GM19328 (cell line): ENCODE data around the gene CSNK1G2.

Source experiments
- ATAC-seq: cut with Tn5 transposase; IDR thresholded peaks from one replicate; pipeline ENCODE4 v1.9.1; 2021; ENCODE audit warnings: mild to moderate bottlenecking, moderate library complexity; ENCODE audit not compliant: unreplicated experiment

The CSNK1G2 gene

GRCh38 chr19:1917926-1918325 lies 23.0 kb upstream of the CSNK1G2 start:
- no peak for ATAC-seq

- ATAC-seq = no peak
Observed at GRCh38 chr19:1918975-1919374, 22.0 kb upstream of the CSNK1G2 start.

GRCh38 chr19:1920644-1921043 lies 20.3 kb upstream of the CSNK1G2 start:
- ATAC-seq = no peak

- no peak for ATAC-seq
Observed at GRCh38 chr19:1921326-1921725, 19.6 kb upstream of the CSNK1G2 start.

GRCh38 chr19:1921825-1922224 lies 19.1 kb upstream of the CSNK1G2 start:
- ATAC-seq = no peak

- ATAC-seq = no peak
Observed at GRCh38 chr19:1922803-1923202, 18.2 kb upstream of the CSNK1G2 start.

GRCh38 chr19:1923319-1923718 lies 17.7 kb upstream of the CSNK1G2 start:
- ATAC-seq = no peak

- ATAC-seq = no peak
Observed at GRCh38 chr19:1924320-1924961, 16.5 kb upstream of the CSNK1G2 start.

- no peak for ATAC-seq
Observed at GRCh38 chr19:1925544-1925943, 15.4 kb upstream of the CSNK1G2 start.

GRCh38 chr19:1929021-1929742 lies 11.8 kb upstream of the CSNK1G2 start:
- ATAC-seq = no peak

GRCh38 chr19:1931445-1931844 lies 9.5 kb upstream of the CSNK1G2 start:
- ATAC-seq = no peak

GRCh38 chr19:1932395-1932794 lies 8.6 kb upstream of the CSNK1G2 start:
- ATAC-seq = no peak

GRCh38 chr19:1933244-1933643 lies 7.7 kb upstream of the CSNK1G2 start:
- no peak for ATAC-seq

- no peak for ATAC-seq
Observed at GRCh38 chr19:1933942-1934341, 7.0 kb upstream of the CSNK1G2 start.

GRCh38 chr19:1935484-1936208 lies 5.3 kb upstream of the CSNK1G2 start:
- ATAC-seq = no peak

GRCh38 chr19:1936430-1936829 lies 4.5 kb upstream of the CSNK1G2 start:
- no peak for ATAC-seq

- ATAC-seq = no peak
Observed at GRCh38 chr19:1936916-1937610, 3.9 kb upstream of the CSNK1G2 start.

GRCh38 chr19:1938071-1938470 lies 2.9 kb upstream of the CSNK1G2 start:
- no peak for ATAC-seq

- ATAC-seq = no peak
Observed at GRCh38 chr19:1942078-1942933, 1.3 kb downstream of the CSNK1G2 start.

GRCh38 chr19:1942934-1943555 lies 2.1 kb downstream of the CSNK1G2 start:
- no peak for ATAC-seq
